HG02588 (cell line): ENCODE data around the gene FKBP8.
"Not testable (repeated sequence)": the region's sequence is repeated elsewhere in the genome, so short reads cannot be mapped to it uniquely, and the experiment has no call there.

Experiments
- ATAC-seq: cut with Tn5 transposase; IDR thresholded peaks from one replicate; pipeline ENCODE4 v1.9.1; 2021; ENCODE audit warnings: mild to moderate bottlenecking, moderate library complexity; ENCODE audit not compliant: unreplicated experiment

Gene FKBP8

GRCh38 chr19:18542941-18543813, at the start of gene FKBP8:
FKBP8 (minus strand) TSS chr19:18543573; CDS start chr19:18541970, 1,603 bp downstream.
- ATAC-seq: peak; percentile 92

GRCh38 chr19:18592732-18593131, 49.4 kb upstream of the FKBP8 start:
- ATAC-seq: not testable (repeated sequence)

- ATAC-seq: no peak
Measured at GRCh38 chr19:18591735-18592385, 48.5 kb upstream of the FKBP8 start.

GRCh38 chr19:18590273-18591272, 47.2 kb upstream of the FKBP8 start:
- no peak for ATAC-seq

- ATAC-seq: no peak
Measured at GRCh38 chr19:18589380-18590272, 46.3 kb upstream of the FKBP8 start.

GRCh38 chr19:18588611-18589379, 45.4 kb upstream of the FKBP8 start, which contains the start of gene REX1BD:
REX1BD (plus strand) TSS chr19:18588798; CDS start chr19:18588802, 4 bp downstream.
- ATAC-seq: peak; percentile 79

- no peak for ATAC-seq
Measured at GRCh38 chr19:18587962-18588610, 44.7 kb upstream of the FKBP8 start.

GRCh38 chr19:18587561-18587960, 44.2 kb upstream of the FKBP8 start:
- ATAC-seq: no peak

- no peak for ATAC-seq
Measured at GRCh38 chr19:18586306-18586705, 42.9 kb upstream of the FKBP8 start.

- no peak for ATAC-seq
Measured at GRCh38 chr19:18580311-18580710, 36.9 kb upstream of the FKBP8 start.

- no peak for ATAC-seq
Measured at GRCh38 chr19:18577365-18577914, 34.1 kb upstream of the FKBP8 start.

- no peak for ATAC-seq
Measured at GRCh38 chr19:18576383-18576782, 33.0 kb upstream of the FKBP8 start.

- no peak for ATAC-seq
Measured at GRCh38 chr19:18574691-18575291, 31.4 kb upstream of the FKBP8 start.

- peak; percentile 88 for ATAC-seq
Measured at GRCh38 chr19:18571564-18572344, 28.4 kb upstream of the FKBP8 start, which contains the start of gene UBA52. UBA52 (plus strand) TSS chr19:18571857; CDS start chr19:18573301, 1,444 bp downstream.

GRCh38 chr19:18568367-18568766, 25.0 kb upstream of the FKBP8 start:
- no peak for ATAC-seq

GRCh38 chr19:18566953-18567352, 23.6 kb upstream of the FKBP8 start:
- ATAC-seq: no peak

- no peak for ATAC-seq
Measured at GRCh38 chr19:18562086-18562485, 18.7 kb upstream of the FKBP8 start.
